Neutrophil (primary cell): ENCODE measurements around the gene RGS9BP.
A peak's percentile ranks its signal among the peaks of the same experiment; 100 is the strongest.

Experiments
- H3K27ac ChIP-seq: fragments of 200-600 bp; sonication (generic); 2 replicates; pipeline ENCODE4 v1.5.1; 2016; ENCODE audit warnings: mild to moderate bottlenecking, moderate library complexity
- H3K27me3 ChIP-seq: fragments of 200-600 bp; sonication (generic); 2 replicates; pipeline ENCODE4 v1.6.0; 2016; ENCODE audit warnings: mild to moderate bottlenecking
- H3K36me3 ChIP-seq: fragments of 200-600 bp; sonication (generic); 2 replicates; pipeline ENCODE4 v1.5.1; 2017
- H3K4me1 ChIP-seq, 2 experiments: fragments of 200-600 bp in 1 of 2; sonication (generic) in 1 of 2; 1 replicate in 1 of 2; 2 replicates in 1 of 2; pipeline versions ENCODE4 v1.5.1 to v1.6.1; 2013 to 2016; ENCODE audit warnings: low read depth in 1 of 2, low read length in 1 of 2, mild to moderate bottlenecking in 1 of 2, moderate library complexity in 1 of 2; ENCODE audit not compliant: control insufficient read depth in 1 of 2, insufficient read depth in 1 of 2
- H3K4me3 ChIP-seq, 2 experiments: fragments of 200-600 bp in 1 of 2; sonication (generic) in 1 of 2; 1 replicate in 1 of 2; 2 replicates in 1 of 2; pipeline ENCODE4 v1.5.1; 2013 to 2016; ENCODE audit warnings: low read depth in 1 of 2, low read length in 1 of 2, mild to moderate bottlenecking in 1 of 2, moderate library complexity in 1 of 2
- H3K9me3 ChIP-seq: fragments of 200-600 bp; sonication (generic); 2 replicates; pipeline ENCODE4 v1.5.1; 2016
- CTCF ChIP-seq: fragments of 200-600 bp; sonication (generic); IDR thresholded peaks from 2 replicates; pipeline ENCODE4 v1.5.1; 2016; ENCODE audit warnings: antibody characterized with exemption

RGS9BP gene

GRCh38 chr19:32671883-32672593, 3.6 kb upstream of the RGS9BP start:
- no peak overlapping the region for H3K4me3 ChIP-seq
- peaks cover 40 to 48% of the 10 kb centered on the region in 2 experiments for H3K4me1 ChIP-seq
- H3K27me3 ChIP-seq, result peaks cover 16% of the 10 kb centered on the region
- TF ChIP-seq CTCF, result no peak
- H3K9me3 ChIP-seq, result no peaks in the 10 kb centered on the region
- H3K27ac ChIP-seq, result no peak overlapping the region
- H3K36me3 ChIP-seq, result peaks cover 5% of the 10 kb centered on the region

- TF ChIP-seq CTCF, result no peak
- no peaks in the 10 kb centered on the region for H3K9me3 ChIP-seq
- H3K4me3 ChIP-seq, result no peak overlapping the region
- peaks cover 40 to 50% of the 10 kb centered on the region in 2 experiments for H3K4me1 ChIP-seq
- H3K27me3 ChIP-seq, result peaks cover 24% of the 10 kb centered on the region
- H3K27ac ChIP-seq, result no peak overlapping the region
- H3K36me3 ChIP-seq, result peaks cover 4% of the 10 kb centered on the region
These were observed 2.8 kb upstream of the RGS9BP start for GRCh38 chr19:32672841-32673240.

GRCh38 chr19:32673573-32673972, 2.1 kb upstream of the RGS9BP start:
- no peak for TF ChIP-seq CTCF
- Histone ChIP-seq H3K4me3 (no peak overlapping the region), H3K9me3 (no peaks in the 10 kb centered on the region), H3K27me3 (peaks cover 31% of the 10 kb centered on the region), H3K4me1 (peaks cover 40 to 50% of the 10 kb centered on the region in 2 experiments), H3K36me3 (peaks cover 4% of the 10 kb centered on the region), H3K27ac (no peak overlapping the region)

GRCh38 chr19:32674153-32674930, 1.3 kb upstream of the RGS9BP start:
- Histone ChIP-seq H3K27me3 (peaks cover 39% of the 10 kb centered on the region), H3K4me1 (peaks cover 40 to 50% of the 10 kb centered on the region in 2 experiments), H3K27ac (peak overlapping the region; percentile 76), H3K4me3 (peak overlapping the region; percentile 73 to 94), H3K9me3 (no peaks in the 10 kb centered on the region), H3K36me3 (peaks cover 4% of the 10 kb centered on the region)
- no peak for TF ChIP-seq CTCF

- Histone ChIP-seq H3K4me3 (peak within 1 kb of the TSS; percentile 73 to 94), H3K36me3 (peaks cover 4% of the 10 kb centered on the region), H3K4me1 (peaks cover 40 to 50% of the 10 kb centered on the region in 2 experiments), H3K27me3 (peaks cover 47% of the 10 kb centered on the region), H3K27ac (peak within 1 kb of the TSS; percentile 76), H3K9me3 (no peaks in the 10 kb centered on the region)
- TF ChIP-seq CTCF, result peak; percentile 46
These were observed 523 bp upstream of the RGS9BP start, which contains the start of gene ANKRD27 for GRCh38 chr19:32674931-32675719. Gene ANKRD27, minus strand, starts transcription at chr19:32675180. Its CDS starts 16,165 bp downstream, at chr19:32659015.
